Stomach (tissue), 4 donors: Measurements from ENCODE around the gene IL24.

Source experiments
- POLR2A ChIP-seq, 4 donors: fragments of 450-650 bp; IDR thresholded peaks; one replicate each; pipeline ENCODE4 v1.6.1; 2016; ENCODE audit warnings: antibody characterized with exemption in 4 of 4, control low read depth in 2 of 4, mild to moderate bottlenecking in 1 of 4, moderate library complexity in 1 of 4
- TF ChIP-seq, protein P1 (sequence below), 7 experiments: fragments of 450-650 bp in 4 of 7; fragments of 200-600 bp in 3 of 7; sonication (generic) in 3 of 7; IDR thresholded peaks; one replicate each; pipeline ENCODE4 v1.5.1; 2016 to 2019; ENCODE audit warnings: antibody characterized with exemption in 7 of 7, control low read depth in 2 of 7, mild to moderate bottlenecking in 1 of 7

DNA sequence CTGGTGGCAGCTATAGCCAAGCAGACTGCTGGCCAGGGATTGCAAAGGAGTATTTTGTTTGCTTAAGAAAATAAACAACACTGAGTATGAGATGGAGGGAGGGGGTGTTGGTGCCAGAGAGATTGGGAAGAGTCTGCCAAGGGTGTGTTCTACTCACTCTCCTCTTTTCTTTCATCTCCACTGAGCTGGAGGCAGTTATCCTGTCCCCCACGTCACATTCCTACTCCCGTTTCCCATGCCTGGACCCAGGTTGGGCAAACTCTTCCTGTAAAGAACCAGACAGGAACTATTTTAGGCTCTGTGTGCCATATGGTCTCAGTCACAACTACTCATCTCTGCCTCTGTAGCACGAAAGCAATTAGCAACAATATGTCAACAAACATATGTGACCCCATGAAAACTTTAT is 1.4 kb upstream of the IL24 start:
- TF ChIP-seq, protein P1, sequence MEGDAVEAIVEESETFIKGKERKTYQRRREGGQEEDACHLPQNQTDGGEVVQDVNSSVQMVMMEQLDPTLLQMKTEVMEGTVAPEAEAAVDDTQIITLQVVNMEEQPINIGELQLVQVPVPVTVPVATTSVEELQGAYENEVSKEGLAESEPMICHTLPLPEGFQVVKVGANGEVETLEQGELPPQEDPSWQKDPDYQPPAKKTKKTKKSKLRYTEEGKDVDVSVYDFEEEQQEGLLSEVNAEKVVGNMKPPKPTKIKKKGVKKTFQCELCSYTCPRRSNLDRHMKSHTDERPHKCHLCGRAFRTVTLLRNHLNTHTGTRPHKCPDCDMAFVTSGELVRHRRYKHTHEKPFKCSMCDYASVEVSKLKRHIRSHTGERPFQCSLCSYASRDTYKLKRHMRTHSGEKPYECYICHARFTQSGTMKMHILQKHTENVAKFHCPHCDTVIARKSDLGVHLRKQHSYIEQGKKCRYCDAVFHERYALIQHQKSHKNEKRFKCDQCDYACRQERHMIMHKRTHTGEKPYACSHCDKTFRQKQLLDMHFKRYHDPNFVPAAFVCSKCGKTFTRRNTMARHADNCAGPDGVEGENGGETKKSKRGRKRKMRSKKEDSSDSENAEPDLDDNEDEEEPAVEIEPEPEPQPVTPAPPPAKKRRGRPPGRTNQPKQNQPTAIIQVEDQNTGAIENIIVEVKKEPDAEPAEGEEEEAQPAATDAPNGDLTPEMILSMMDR (IDR thresholded peaks at IDR 0.05), result no peak
- TF ChIP-seq POLR2A (IDR thresholded peaks at IDR 0.05), result no peak
